ENCODE results near the gene JAML.

DNA sequence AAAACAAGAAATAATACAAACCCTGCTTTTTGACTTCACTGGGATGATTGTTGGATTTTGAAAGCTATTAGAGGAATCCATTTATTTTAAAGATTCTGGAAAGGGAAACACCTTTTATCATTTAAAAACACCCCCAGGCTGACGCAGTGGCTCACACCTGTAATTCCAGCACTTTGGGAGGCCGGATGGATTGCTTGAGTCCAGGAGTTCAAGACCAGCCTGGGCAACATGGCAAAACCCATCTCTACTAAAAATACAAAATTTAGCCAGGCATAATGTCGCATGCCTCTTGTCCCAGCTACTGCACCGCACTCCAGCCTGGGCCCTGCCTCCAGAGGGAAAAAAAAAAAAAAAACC, 48.1 kb downstream of the JAML start:
- TF ChIP-seq CEBPB (IDR thresholded peaks at IDR 0.05; ENCODE audit: low read depth, low read length): no peak
- TF ChIP-seq, protein P1, sequence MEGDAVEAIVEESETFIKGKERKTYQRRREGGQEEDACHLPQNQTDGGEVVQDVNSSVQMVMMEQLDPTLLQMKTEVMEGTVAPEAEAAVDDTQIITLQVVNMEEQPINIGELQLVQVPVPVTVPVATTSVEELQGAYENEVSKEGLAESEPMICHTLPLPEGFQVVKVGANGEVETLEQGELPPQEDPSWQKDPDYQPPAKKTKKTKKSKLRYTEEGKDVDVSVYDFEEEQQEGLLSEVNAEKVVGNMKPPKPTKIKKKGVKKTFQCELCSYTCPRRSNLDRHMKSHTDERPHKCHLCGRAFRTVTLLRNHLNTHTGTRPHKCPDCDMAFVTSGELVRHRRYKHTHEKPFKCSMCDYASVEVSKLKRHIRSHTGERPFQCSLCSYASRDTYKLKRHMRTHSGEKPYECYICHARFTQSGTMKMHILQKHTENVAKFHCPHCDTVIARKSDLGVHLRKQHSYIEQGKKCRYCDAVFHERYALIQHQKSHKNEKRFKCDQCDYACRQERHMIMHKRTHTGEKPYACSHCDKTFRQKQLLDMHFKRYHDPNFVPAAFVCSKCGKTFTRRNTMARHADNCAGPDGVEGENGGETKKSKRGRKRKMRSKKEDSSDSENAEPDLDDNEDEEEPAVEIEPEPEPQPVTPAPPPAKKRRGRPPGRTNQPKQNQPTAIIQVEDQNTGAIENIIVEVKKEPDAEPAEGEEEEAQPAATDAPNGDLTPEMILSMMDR (IDR thresholded peaks at IDR 0.05; ENCODE audit: control extremely low read depth in 1 of 3, insufficient read depth in 1 of 3, low read depth in 1 of 3, low read length in 3 of 3): no peak

All from H1 (cell line).